ENCODE measurements around the gene GNAT1.

DNA sequence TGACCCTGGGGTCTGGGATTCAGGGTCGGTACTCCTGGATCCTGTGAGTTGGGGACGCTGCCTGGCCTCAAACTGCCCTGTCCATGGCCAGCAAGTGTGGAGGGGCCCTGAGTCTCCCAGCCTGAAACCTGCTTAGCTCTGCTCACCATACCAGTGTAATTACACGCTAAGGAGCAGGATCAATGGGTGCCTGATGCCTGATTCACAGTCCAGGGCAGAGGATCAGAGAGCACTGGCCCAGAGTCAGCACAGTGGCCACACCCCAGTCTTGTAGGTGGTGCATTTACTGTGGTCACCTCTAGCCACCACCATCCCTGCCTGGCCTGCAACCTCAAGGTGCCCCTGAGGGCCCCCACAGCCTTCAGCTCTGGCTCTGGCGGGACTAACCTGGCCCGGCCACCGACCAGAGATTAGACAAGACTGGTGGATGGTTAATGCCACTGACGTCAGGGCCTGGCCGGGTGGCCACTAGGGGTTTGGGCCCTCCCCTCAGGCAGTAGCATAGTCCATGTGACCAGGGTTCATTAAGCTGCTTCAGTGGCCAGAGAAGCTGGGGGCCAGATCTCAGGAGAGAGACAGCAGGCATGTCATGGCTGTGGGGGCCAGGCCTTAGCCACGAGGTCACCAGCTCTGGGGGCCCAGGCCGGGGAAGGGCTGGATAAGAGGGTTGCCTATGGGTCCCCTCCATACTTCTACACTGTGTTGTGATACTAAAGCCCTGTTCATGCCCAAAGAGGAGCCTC is 10.3 kb downstream of the GNAT1 start:
- TF ChIP-seq, protein P1, sequence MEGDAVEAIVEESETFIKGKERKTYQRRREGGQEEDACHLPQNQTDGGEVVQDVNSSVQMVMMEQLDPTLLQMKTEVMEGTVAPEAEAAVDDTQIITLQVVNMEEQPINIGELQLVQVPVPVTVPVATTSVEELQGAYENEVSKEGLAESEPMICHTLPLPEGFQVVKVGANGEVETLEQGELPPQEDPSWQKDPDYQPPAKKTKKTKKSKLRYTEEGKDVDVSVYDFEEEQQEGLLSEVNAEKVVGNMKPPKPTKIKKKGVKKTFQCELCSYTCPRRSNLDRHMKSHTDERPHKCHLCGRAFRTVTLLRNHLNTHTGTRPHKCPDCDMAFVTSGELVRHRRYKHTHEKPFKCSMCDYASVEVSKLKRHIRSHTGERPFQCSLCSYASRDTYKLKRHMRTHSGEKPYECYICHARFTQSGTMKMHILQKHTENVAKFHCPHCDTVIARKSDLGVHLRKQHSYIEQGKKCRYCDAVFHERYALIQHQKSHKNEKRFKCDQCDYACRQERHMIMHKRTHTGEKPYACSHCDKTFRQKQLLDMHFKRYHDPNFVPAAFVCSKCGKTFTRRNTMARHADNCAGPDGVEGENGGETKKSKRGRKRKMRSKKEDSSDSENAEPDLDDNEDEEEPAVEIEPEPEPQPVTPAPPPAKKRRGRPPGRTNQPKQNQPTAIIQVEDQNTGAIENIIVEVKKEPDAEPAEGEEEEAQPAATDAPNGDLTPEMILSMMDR (IDR thresholded peaks at IDR 0.05): no peak
- no peak for TF ChIP-seq POLR2A (IDR thresholded peaks at IDR 0.05)
